ENCODE data around the gene AIFM3. TPM values are rescaled to one million over a fixed set of nuclear protein-coding genes. Genes with fewer than 3 reads are reported as not detected.

Gene AIFM3
- total RNA-seq, 1 donor from 2014 or later, result 0.64 TPM

GRCh38 chr22:21028277-21029251, 61.5 kb downstream of the AIFM3 start:
- Mint-ChIP-seq H3K36me3 (ENCODE audit: unreplicated experiment) (no peaks in the 10 kb centered on the region), H3K4me1 (ENCODE audit: low read depth, unreplicated experiment) (peaks cover 11% of the 10 kb centered on the region), H3K27ac (ENCODE audit: unreplicated experiment) (peak overlapping the region; percentile 55), H3K27me3 (ENCODE audit: unreplicated experiment) (peaks cover 11% of the 10 kb centered on the region), H3K4me3 (ENCODE audit: unreplicated experiment) (no peak overlapping the region), H3K9me3 (ENCODE audit: unreplicated experiment) (peaks cover 12% of the 10 kb centered on the region)
- TF ChIP-seq CTCF (IDR thresholded peaks at IDR 0.05; ENCODE audit: partially characterized antibody, unreplicated experiment), result no peak
- no peak for DNase-seq

GRCh38 chr22:21029486-21030025, 62.5 kb downstream of the AIFM3 start:
- Mint-ChIP-seq H3K27ac (ENCODE audit: unreplicated experiment) (peak overlapping the region; percentile 55), H3K4me3 (ENCODE audit: unreplicated experiment) (peak overlapping the region; percentile 20), H3K4me1 (ENCODE audit: low read depth, unreplicated experiment) (peaks cover 11% of the 10 kb centered on the region), H3K9me3 (ENCODE audit: unreplicated experiment) (peaks cover 12% of the 10 kb centered on the region), H3K27me3 (ENCODE audit: unreplicated experiment) (peaks cover 13% of the 10 kb centered on the region), H3K36me3 (ENCODE audit: unreplicated experiment) (no peaks in the 10 kb centered on the region)
- DNase-seq, result no peak
- no peak for TF ChIP-seq CTCF (IDR thresholded peaks at IDR 0.05; ENCODE audit: partially characterized antibody, unreplicated experiment)

DNA sequence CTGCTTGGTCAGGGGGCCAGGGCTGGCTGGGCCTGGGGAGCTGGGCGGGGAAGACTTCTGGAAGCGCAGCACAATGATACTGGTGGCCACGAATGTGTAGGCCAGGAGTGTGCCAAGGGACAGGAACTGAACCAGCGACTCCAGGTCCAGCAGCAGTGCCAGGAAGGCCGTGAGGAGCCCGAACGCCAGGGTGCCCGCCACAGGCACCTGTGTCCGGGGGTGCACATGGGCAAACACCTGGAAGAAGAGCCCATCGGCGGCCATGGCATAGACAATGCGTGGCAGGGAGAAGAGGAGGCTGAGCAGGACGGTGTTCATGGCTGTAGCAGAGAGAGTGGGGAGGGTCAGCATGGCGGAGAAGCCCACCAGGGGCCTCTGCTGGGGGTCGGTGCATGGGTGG, 63.0 kb downstream of the AIFM3 start:
- no peak for DNase-seq
- Mint-ChIP-seq H3K36me3 (ENCODE audit: unreplicated experiment) (no peaks in the 10 kb centered on the region), H3K9me3 (ENCODE audit: unreplicated experiment) (peaks cover 12% of the 10 kb centered on the region), H3K27me3 (ENCODE audit: unreplicated experiment) (peaks cover 14% of the 10 kb centered on the region), H3K4me1 (ENCODE audit: low read depth, unreplicated experiment) (peaks cover 11% of the 10 kb centered on the region), H3K27ac (ENCODE audit: unreplicated experiment) (no peak overlapping the region), H3K4me3 (ENCODE audit: unreplicated experiment) (no peak overlapping the region)
- TF ChIP-seq CTCF (IDR thresholded peaks at IDR 0.05; ENCODE audit: partially characterized antibody, unreplicated experiment), result no peak

Other genes starting within 250 kb of the AIFM3 start
- gene SERPIND1, start 193.1 kb upstream of the AIFM3 start, total RNA-seq (ENCODE audit: unreplicated experiment), result not detected
- 165 TPM for gene PI4KA, start 108.4 kb upstream of the AIFM3 start, total RNA-seq (ENCODE audit: unreplicated experiment)
- gene SNAP29, start 108.2 kb upstream of the AIFM3 start, total RNA-seq (ENCODE audit: unreplicated experiment), result 22.9 TPM
- 59.6 TPM for gene CRKL, start 49.8 kb upstream of the AIFM3 start, total RNA-seq (ENCODE audit: unreplicated experiment)
- gene LZTR1, start 15.0 kb downstream of the AIFM3 start, total RNA-seq (ENCODE audit: unreplicated experiment), result 165 TPM
- gene THAP7, start 34.9 kb downstream of the AIFM3 start, total RNA-seq (ENCODE audit: unreplicated experiment), result 17.8 TPM
- gene P2RX6, start 47.9 kb downstream of the AIFM3 start, total RNA-seq (ENCODE audit: unreplicated experiment), result 1.5 TPM
- 0.59 TPM for gene SLC7A4, start 65.3 kb downstream of the AIFM3 start, total RNA-seq (ENCODE audit: unreplicated experiment)
- gene LRRC74B, start 78.7 kb downstream of the AIFM3 start, total RNA-seq (ENCODE audit: unreplicated experiment), result not detected